Measurements from ENCODE around the gene TSNAXIP1. TPM values are rescaled to one million over a fixed set of nuclear protein-coding genes. Genes with fewer than 3 reads are reported as not detected.
A peak's percentile ranks its signal among the peaks of the same experiment; 100 is the strongest.

TSNAXIP1 gene
- total RNA-seq (10 to 100 TPM; 31.3 to 40.4 TPM), polyA plus RNA-seq (ENCODE audit: insufficient read depth, low read depth, low replicate concordance) (93.7 TPM)
- long read RNA-seq, donor 1, result 0 reads
- long read RNA-seq, donor 2, result 0 reads

GRCh38 chr16:67806428-67807147, at the start of gene TSNAXIP1, which contains the start of gene RANBP10:
TSNAXIP1 (plus strand) TSS chr16:67806889; CDS start chr16:67807150, 261 bp downstream.
RANBP10 (minus strand) TSS chr16:67806560; CDS start chr16:67806536, 24 bp downstream.
- TF ChIP-seq CTCF (IDR thresholded peaks at IDR 0.05) (no peak), POLR2A (IDR thresholded peaks at IDR 0.05) (peak; percentile 61)
- 0 to 1% methylated on average over 22 to 39 of the region's 54 CpGs for WGBS, 2 donors
- Histone ChIP-seq H3K4me3 (peak within 1 kb of the TSS; percentile 94 to 98), H3K27ac (peak within 1 kb of the TSS; percentile 64 to 70), H3K27me3 (no peaks in the 10 kb centered on the region), H3K36me3 (ENCODE audit: low read depth, missing control alignments) (no peaks in the 10 kb centered on the region), H3K4me1 (peaks cover 8% of the 10 kb centered on the region), H3K9me3 (no peaks in the 10 kb centered on the region)
- intact Hi-C loops (cut with DNase I; ENCODE audit: low total_unique reads), result no loop called here
- peak; percentile 98 for DNase-seq

- Histone ChIP-seq H3K27me3 (no peaks in the 10 kb centered on the region), H3K36me3 (ENCODE audit: low read depth, missing control alignments) (no peaks in the 10 kb centered on the region), H3K27ac (no peak overlapping the region), H3K4me3 (no peak overlapping the region), H3K4me1 (no peaks in the 10 kb centered on the region), H3K9me3 (no peaks in the 10 kb centered on the region)
- no peak for TF ChIP-seq CTCF (IDR thresholded peaks at IDR 0.05)
- no peak for TF ChIP-seq POLR2A (IDR thresholded peaks at IDR 0.05)
- intact Hi-C loops (cut with DNase I; ENCODE audit: low total_unique reads), result no loop called here
- no peak for DNase-seq
- WGBS, 2 donors, result 93 to 94% methylated on average over 3 of the region's 3 CpGs
Observed at GRCh38 chr16:67758006-67758405, 48.7 kb upstream of the TSNAXIP1 start.

GRCh38 chr16:67758966-67759365, 47.7 kb upstream of the TSNAXIP1 start:
- H3K4me3 ChIP-seq, result no peak overlapping the region
- no peaks in the 10 kb centered on the region for H3K27me3 ChIP-seq
- H3K4me1 ChIP-seq, result no peaks in the 10 kb centered on the region
- no peak for DNase-seq
- intact Hi-C loops (cut with DNase I; ENCODE audit: low total_unique reads), result no loop called here
- TF ChIP-seq CTCF (IDR thresholded peaks at IDR 0.05) (no peak), POLR2A (IDR thresholded peaks at IDR 0.05) (no peak)
- 65 to 70% methylated on average over 2 to 7 of the region's 7 CpGs for WGBS, 2 donors
- H3K9me3 ChIP-seq, result no peaks in the 10 kb centered on the region
- H3K27ac ChIP-seq, result no peak overlapping the region
- no peaks in the 10 kb centered on the region for H3K36me3 ChIP-seq (ENCODE audit: low read depth, missing control alignments)

- H3K27ac ChIP-seq, result no peak overlapping the region
- no peaks in the 10 kb centered on the region for H3K4me1 ChIP-seq
- no peaks in the 10 kb centered on the region for H3K36me3 ChIP-seq (ENCODE audit: low read depth, missing control alignments)
- DNase-seq, result no peak
- intact Hi-C loops (cut with DNase I; ENCODE audit: low total_unique reads), result no loop called here
- WGBS, 2 donors, result 70 to 72% methylated on average over 8 of the region's 8 CpGs
- H3K9me3 ChIP-seq, result no peaks in the 10 kb centered on the region
- H3K4me3 ChIP-seq, result no peak overlapping the region
- no peaks in the 10 kb centered on the region for H3K27me3 ChIP-seq
- TF ChIP-seq POLR2A (IDR thresholded peaks at IDR 0.05) (no peak), CTCF (IDR thresholded peaks at IDR 0.05) (no peak)
Observed at GRCh38 chr16:67760206-67760955, 46.3 kb upstream of the TSNAXIP1 start.
